ENCODE results near the gene CDH8. TPM values are rescaled to one million over a fixed set of nuclear protein-coding genes. Genes with fewer than 3 reads are reported as not detected.

Gene CDH8
- total and polyA plus RNA-seq, 2 of the 4 experiments (the other 2 are of a cell fraction), result not detected

- Histone ChIP-seq H3K23ac (ENCODE audit: low read depth, low read length) (no peak overlapping the region), H3K4me3 (ENCODE audit: insufficient read depth, low read depth, low read length) (no peak overlapping the region), H2BK5ac (ENCODE audit: low read depth, low read length, poor library complexity, severe bottlenecking) (no peak overlapping the region), H3K9me1 (ENCODE audit: insufficient read depth, low read length) (no peaks in the 10 kb centered on the region), H3K9ac (ENCODE audit: low read depth, low read length) (no peak overlapping the region), H4K91ac (ENCODE audit: insufficient read depth, low read depth, low read length) (no peak overlapping the region), H2AK9ac (replicated peaks; ENCODE audit: low read depth, low read length, poor library complexity) (no peak overlapping the region), H3K79me1 (ENCODE audit: low read depth in 1 of 2, low read length in 2 of 2) (no peaks in the 10 kb centered on the region), H2BK120ac (ENCODE audit: low read depth, low read length) (no peak overlapping the region), H4K5ac (ENCODE audit: low read depth, low read length) (no peak overlapping the region), H3K56ac (ENCODE audit: extremely low read depth, insufficient read depth, low read length) (no peak overlapping the region), H3K4me1 (ENCODE audit: control insufficient read depth, insufficient read depth, low read length) (no peaks in the 10 kb centered on the region), H4K8ac (ENCODE audit: low read depth in 2 of 2, low read length in 2 of 2) (no peak overlapping the region), H4K20me1 (ENCODE audit: insufficient read depth, low read length) (no peaks in the 10 kb centered on the region), H3K4ac (ENCODE audit: low read depth, low read length) (no peak overlapping the region), H3K36me3 (ENCODE audit: control insufficient read depth, insufficient read depth, low read length) (no peaks in the 10 kb centered on the region), H3K27me3 (ENCODE audit: control insufficient read depth, insufficient read depth, low read length) (no peaks in the 10 kb centered on the region), H3K27ac (ENCODE audit: insufficient read depth, low read length) (no peak overlapping the region), H3K18ac (ENCODE audit: low read depth, low read length) (no peak overlapping the region), H2AFZ (replicated peaks; ENCODE audit: low read length, poor library complexity) (no peak overlapping the region), H2BK20ac (ENCODE audit: low read depth, low read length) (no peak overlapping the region), H3K4me2 (ENCODE audit: low read depth, low read length) (no peak overlapping the region), H2BK15ac (ENCODE audit: low read depth, low read length) (no peak overlapping the region), H2AK5ac (ENCODE audit: low read depth, low read length) (no peak overlapping the region), H3K14ac (replicated peaks; ENCODE audit: low read depth, low read length) (no peak overlapping the region), H3K9me3 (ENCODE audit: control insufficient read depth, insufficient read depth, low read length) (peaks cover 3% of the 10 kb centered on the region)
- intact Hi-C loops (cut with micrococcal nuclease) (no loop called here), dilution Hi-C loops (cut with HindIII; ENCODE audit: low sequenced_read_pairs, unreplicated experiment) (no loop called here), in situ Hi-C loops (cut with MboI; ENCODE audit: low sequenced_read_pairs) (no loop called here)
- no CpG with 5 or more reads among the region's 6 CpGs for WGBS, 2 experiments (ENCODE audit: extremely low coverage in 2 of 2, insufficient read length in 1 of 2)
- CTCF ChIA-PET, result no interaction called here
- DNase-seq (no peak), ATAC-seq (ENCODE audit: low read depth) (no peak)
- BruUV-seq (replicated peaks), result no TSS peak
- POLR2A ChIA-PET (ENCODE audit: unreplicated experiment), result no interaction called here
- TF ChIP-seq, protein P1, sequence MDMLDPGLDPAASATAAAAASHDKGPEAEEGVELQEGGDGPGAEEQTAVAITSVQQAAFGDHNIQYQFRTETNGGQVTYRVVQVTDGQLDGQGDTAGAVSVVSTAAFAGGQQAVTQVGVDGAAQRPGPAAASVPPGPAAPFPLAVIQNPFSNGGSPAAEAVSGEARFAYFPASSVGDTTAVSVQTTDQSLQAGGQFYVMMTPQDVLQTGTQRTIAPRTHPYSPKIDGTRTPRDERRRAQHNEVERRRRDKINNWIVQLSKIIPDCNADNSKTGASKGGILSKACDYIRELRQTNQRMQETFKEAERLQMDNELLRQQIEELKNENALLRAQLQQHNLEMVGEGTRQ (IDR thresholded peaks at IDR 0.05; ENCODE audit: low read depth, low read length), result no peak
- TF ChIP-seq CTCF (conservative IDR thresholded peaks at IDR 0.05; ENCODE audit: low read depth, low read length) (no peak), BHLHE40 (IDR thresholded peaks at IDR 0.05; ENCODE audit: low read depth, low read length) (no peak), RCOR1 (IDR thresholded peaks at IDR 0.05; ENCODE audit: insufficient replicate concordance, low read length) (no peak), MXI1 (IDR thresholded peaks at IDR 0.05; ENCODE audit: borderline replicate concordance, low read depth, low read length) (no peak), RAD21 (IDR thresholded peaks at IDR 0.05; ENCODE audit: low read length) (no peak), FOS (IDR thresholded peaks at IDR 0.05; ENCODE audit: low read depth, low read length) (no peak)
These were observed 164.1 kb downstream of the CDH8 start for GRCh38 chr16:61871837-61872777.
